Aorta (tissue), 5 donors: ENCODE measurements around the gene CTIF. TPM values are rescaled to one million over a fixed set of nuclear protein-coding genes. Genes with fewer than 3 reads are reported as not detected.
A peak's percentile ranks its signal among the peaks of the same experiment; 100 is the strongest.

Source experiments
- ATAC-seq: fragments of 200-7000 bp; cut with Tn5 transposase; one replicate; pipeline ENCODE4 v1.9.1; 2022; ENCODE audit warnings: moderate library complexity; ENCODE audit not compliant: low FRiP score
- DNase-seq, 2 donors: peaks; one replicate each; pipeline ENCODE4 v3.0.0-alpha.2; 2020
- H3K27ac ChIP-seq, 2 donors: one replicate each; pipeline ENCODE4 v1.5.1; 2013; ENCODE audit warnings: low read length in 2 of 2, mild to moderate bottlenecking in 2 of 2, moderate library complexity in 2 of 2, control low read depth in 1 of 2, inconsistent platforms in 1 of 2, low read depth in 1 of 2
- H3K27me3 ChIP-seq, 2 donors: one replicate each; pipeline ENCODE4 v1.6.1; 2013; ENCODE audit warnings: control low read depth in 1 of 2, low read length in 1 of 2, mild to moderate bottlenecking in 1 of 2, moderate library complexity in 1 of 2; ENCODE audit not compliant: insufficient read depth in 2 of 2, control insufficient read depth in 1 of 2
- H3K36me3 ChIP-seq, 2 donors: one replicate each; pipeline ENCODE4 v1.6.1; 2013; ENCODE audit warnings: control low read depth in 1 of 2, low read length in 1 of 2, mild to moderate bottlenecking in 1 of 2; ENCODE audit not compliant: insufficient read depth in 2 of 2, control insufficient read depth in 1 of 2
- H3K4me1 ChIP-seq, 2 donors: one replicate each; pipeline ENCODE4 v1.6.1; 2013; ENCODE audit warnings: low read length in 2 of 2, control low read depth in 1 of 2, mild to moderate bottlenecking in 1 of 2, moderate library complexity in 1 of 2; ENCODE audit not compliant: insufficient read depth in 2 of 2, control insufficient read depth in 1 of 2
- H3K4me3 ChIP-seq, 2 donors: one replicate each; pipeline ENCODE4 v1.5.1; 2013; ENCODE audit warnings: low read length in 2 of 2, control low read depth in 1 of 2, mild to moderate bottlenecking in 1 of 2
- H3K9me3 ChIP-seq: one replicate; pipeline ENCODE4 v1.6.1; 2013; ENCODE audit warnings: mild to moderate bottlenecking, low read length; ENCODE audit not compliant: control insufficient read depth
- WGBS, 2 donors: extraction: QIAGEN DNeasy Blood & Tissue Kit; methylation state at CpG; one replicate each; pipeline ENCODE4 v1.1.7; 2013; 5-methylcytosine and 5-hydroxymethylcytosine counted together
- intact Hi-C, 2 donors: fragments of 100-400 bp; cut with DNase I; formaldehyde crosslinking; loops; one replicate each; pipeline versions ENCODE4 v1.14.2 to v1.15.0; 2022
- polyA plus RNA-seq, 2 donors: library from polyadenylated mRNA; stranded (reverse); fragments of 200-250 nt; gene quantifications; one replicate each; pipeline ENCODE4 v1.2.3, GENCODE V29; 2013
- total RNA-seq, 2 donors: library from RNA; stranded (reverse); fragmentation: NEBNext Ultra II Directional; extraction: Animal tissue kit (Norgen Biotek cat#: 25700); gene quantifications; one replicate each; pipeline ENCODE4 v1.2.1, GENCODE V29; 2021
- donor health status: healthy with polysubstance abuse.
- donor health status: Bipolar disorder and iron deficiency.
- donor health status: DM: no; HTN: no; CAD: no.
- donor health status: DM: no; HTN: no; CAD: no.
- donor health status: DM: yes; HTN: yes; CAD: no.

CTIF gene
- total and polyA plus RNA-seq, 4 donors = 14.4 to 113 (median 93.4) TPM

DNA sequence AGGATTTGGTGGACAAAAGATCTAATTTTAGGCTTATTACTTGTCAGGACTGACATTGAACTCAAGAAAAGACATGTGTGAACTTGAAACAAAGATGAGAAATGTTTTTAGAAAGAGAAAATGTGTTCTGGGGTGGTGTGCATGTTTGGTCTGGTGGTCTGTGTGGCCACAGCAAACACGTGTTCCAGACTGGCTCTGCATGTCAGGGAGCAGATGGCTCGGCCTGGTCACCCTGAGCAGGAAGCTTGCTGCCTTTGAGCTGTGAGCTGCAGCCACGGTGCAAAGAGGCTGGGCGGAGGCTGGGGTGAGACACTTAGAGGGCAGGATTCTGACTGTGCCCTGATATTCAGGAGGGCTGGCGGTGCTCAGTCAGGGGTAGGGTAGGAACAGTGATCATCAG lies 186.1 kb downstream of the CTIF start:
- H3K9me3 ChIP-seq = no peaks in the 10 kb centered on the region
- intact Hi-C loops = no loop called here
- no peak overlapping the region for H3K4me3 ChIP-seq
- peaks cover 4% of the 10 kb centered on the region in 2 donors for H3K4me1 ChIP-seq
- DNase-seq (peak in 1 of 2 donors; percentile 21), ATAC-seq (no peak)
- H3K36me3 ChIP-seq = no peaks in the 10 kb centered on the region
- WGBS, 2 donors = 91 to 92% methylated on average over 5 of the region's 5 CpGs
- H3K27ac ChIP-seq = no peak overlapping the region
- no peaks in the 10 kb centered on the region for H3K27me3 ChIP-seq

- Histone ChIP-seq H3K4me1 (peaks cover 0 to 3% of the 10 kb centered on the region in 2 donors), H3K27me3 (no peaks in the 10 kb centered on the region), H3K27ac (no peak overlapping the region), H3K4me3 (no peak overlapping the region), H3K36me3 (no peaks in the 10 kb centered on the region), H3K9me3 (no peaks in the 10 kb centered on the region)
- no peak for ATAC-seq
- no peak for DNase-seq
- intact Hi-C loops = no loop called here
- 85 to 92% methylated on average over 3 of the region's 3 CpGs for WGBS, 2 donors
Observed at GRCh38 chr18:48725562-48725961, 186.7 kb downstream of the CTIF start.

DNA sequence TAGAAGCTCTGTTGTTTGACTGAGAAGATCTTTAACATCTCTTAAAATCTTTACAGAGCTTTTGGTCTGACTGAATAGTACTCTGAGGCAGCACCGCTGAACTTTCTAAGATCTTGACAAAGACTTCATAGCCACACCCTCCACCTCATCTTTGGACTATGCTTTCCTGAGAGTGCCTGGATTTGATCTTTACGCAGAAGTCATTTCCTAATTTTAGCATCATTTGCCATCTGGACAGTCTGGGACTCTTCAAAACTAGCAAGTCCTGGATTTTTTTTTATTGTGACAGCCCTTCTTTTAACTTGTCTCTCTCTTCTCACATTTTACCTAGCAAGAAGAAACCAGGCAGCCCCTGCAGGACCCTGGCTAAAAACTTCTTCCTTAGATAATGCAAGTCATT lies 188.8 kb downstream of the CTIF start:
- Histone ChIP-seq H3K27me3 (no peaks in the 10 kb centered on the region), H3K4me3 (no peak overlapping the region), H3K4me1 (no peaks in the 10 kb centered on the region), H3K27ac (no peak overlapping the region), H3K36me3 (no peaks in the 10 kb centered on the region), H3K9me3 (no peaks in the 10 kb centered on the region)
- intact Hi-C loops = no loop called here
- DNase-seq (no peak), ATAC-seq (peak; percentile 27)
- 80 to 90% methylated on average over 2 of the region's 2 CpGs for WGBS, 2 donors

- Histone ChIP-seq H3K27ac (no peak overlapping the region), H3K4me3 (no peak overlapping the region), H3K27me3 (no peaks in the 10 kb centered on the region), H3K4me1 (no peaks in the 10 kb centered on the region), H3K9me3 (no peaks in the 10 kb centered on the region), H3K36me3 (no peaks in the 10 kb centered on the region)
- intact Hi-C loops = no loop called here
- DNase-seq = peak; percentile 87 to 90
- ATAC-seq = peak; percentile 43
- WGBS, 2 donors = 36 to 50% methylated on average over 6 of the region's 6 CpGs
Observed at GRCh38 chr18:48728204-48728833, 189.5 kb downstream of the CTIF start.

DNA sequence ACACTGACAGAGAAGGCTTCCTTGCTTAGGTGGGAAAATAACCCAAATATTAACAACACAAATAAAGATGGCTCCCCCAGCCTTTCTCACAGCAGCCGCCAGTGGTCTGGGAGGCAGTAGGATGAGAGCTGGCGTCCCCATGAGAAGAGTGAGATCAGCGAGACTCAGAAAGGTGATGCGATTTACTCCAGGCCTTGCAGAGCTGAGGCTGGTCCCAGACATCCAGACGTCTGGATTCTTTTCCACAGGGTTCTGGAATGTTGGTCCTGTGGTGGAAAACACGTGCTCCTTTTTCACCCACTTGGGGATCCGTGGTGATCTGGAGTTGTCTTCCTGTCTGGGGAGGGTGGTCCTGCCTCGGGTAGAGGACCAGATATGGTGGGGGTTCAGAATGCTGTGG lies 190.6 kb downstream of the CTIF start:
- no peaks in the 10 kb centered on the region for H3K4me1 ChIP-seq
- 37 to 53% methylated on average over 8 of the region's 8 CpGs for WGBS, 2 donors
- intact Hi-C loops = no loop called here
- no peak overlapping the region for H3K4me3 ChIP-seq
- H3K27ac ChIP-seq = no peak overlapping the region
- no peaks in the 10 kb centered on the region for H3K9me3 ChIP-seq
- H3K36me3 ChIP-seq = no peaks in the 10 kb centered on the region
- H3K27me3 ChIP-seq = no peaks in the 10 kb centered on the region
- ATAC-seq = no peak
- DNase-seq = peak in 1 of 2 donors; percentile 15

- H3K36me3 ChIP-seq = no peaks in the 10 kb centered on the region
- 90 to 93% methylated on average over 9 to 12 of the region's 12 CpGs for WGBS, 2 donors
- H3K4me1 ChIP-seq = no peaks in the 10 kb centered on the region
- no peaks in the 10 kb centered on the region for H3K27me3 ChIP-seq
- no peaks in the 10 kb centered on the region for H3K9me3 ChIP-seq
- intact Hi-C loops = no loop called here
- DNase-seq (peak; percentile 24 to 26), ATAC-seq (no peak)
- H3K4me3 ChIP-seq = no peak overlapping the region
- no peak overlapping the region for H3K27ac ChIP-seq
Observed at GRCh38 chr18:48730010-48730409, 191.2 kb downstream of the CTIF start.

- ATAC-seq = no peak
- H3K9me3 ChIP-seq = no peaks in the 10 kb centered on the region
- intact Hi-C loops = no loop called here
- H3K27me3 ChIP-seq = no peaks in the 10 kb centered on the region
- DNase-seq = peak; percentile 35 to 55
- no peak overlapping the region for H3K4me3 ChIP-seq
- no peaks in the 10 kb centered on the region for H3K4me1 ChIP-seq
- no peaks in the 10 kb centered on the region for H3K36me3 ChIP-seq
- WGBS, 2 donors = 78 to 84% methylated on average over 11 of the region's 11 CpGs
- H3K27ac ChIP-seq = peak overlapping the region in 1 of 2 donors; percentile 10
Observed at GRCh38 chr18:48732767-48733424, 194.1 kb downstream of the CTIF start.

DNA sequence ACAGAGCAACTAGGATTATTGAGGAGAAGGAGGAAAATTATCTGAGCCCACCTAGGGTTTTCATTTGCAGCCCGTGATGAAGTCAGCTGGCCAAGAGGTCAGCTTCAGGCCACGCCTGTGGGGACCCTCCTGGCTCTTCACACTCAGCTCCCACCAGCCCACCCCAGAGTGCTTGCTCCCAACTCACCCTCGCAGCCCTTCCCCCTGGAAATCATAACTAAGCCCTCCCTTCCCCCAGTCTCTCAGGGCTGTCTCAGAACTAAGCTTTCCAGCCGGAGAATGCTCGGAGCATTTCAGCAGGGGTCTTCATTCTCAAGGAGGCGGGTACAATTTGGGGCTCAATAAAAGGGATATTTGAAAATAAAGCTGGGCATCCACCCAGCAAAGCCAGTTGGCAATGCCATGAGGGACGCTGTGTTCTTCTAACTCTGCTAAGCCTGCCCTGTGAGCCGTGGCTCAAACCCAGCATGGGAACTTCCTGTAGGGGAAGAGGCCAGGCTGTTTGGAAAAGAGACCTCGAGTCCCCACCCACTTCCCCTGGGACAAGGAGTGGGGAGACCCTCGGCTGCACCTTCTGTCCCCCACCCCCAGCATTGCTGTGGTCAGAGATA lies 194.9 kb downstream of the CTIF start:
- Histone ChIP-seq H3K4me3 (no peak overlapping the region), H3K27ac (peak overlapping the region in 1 of 2 donors; percentile 10), H3K36me3 (no peaks in the 10 kb centered on the region), H3K27me3 (no peaks in the 10 kb centered on the region), H3K9me3 (no peaks in the 10 kb centered on the region), H3K4me1 (no peaks in the 10 kb centered on the region)
- WGBS, 2 donors = 11 to 13% methylated on average over 10 of the region's 10 CpGs
- DNase-seq (peak; percentile 51 to 60), ATAC-seq (no peak)
- intact Hi-C loops = no loop called here

- Histone ChIP-seq H3K4me3 (no peak overlapping the region), H3K27me3 (no peaks in the 10 kb centered on the region), H3K4me1 (no peaks in the 10 kb centered on the region), H3K27ac (no peak overlapping the region), H3K36me3 (no peaks in the 10 kb centered on the region), H3K9me3 (no peaks in the 10 kb centered on the region)
- DNase-seq (peak in 1 of 2 donors; percentile 31), ATAC-seq (no peak)
- 80 to 82% methylated on average over 5 of the region's 5 CpGs for whole genome bisulfite sequencing, 2 donors
- intact Hi-C loops = no loop called here
Observed at GRCh38 chr18:48734460-48734859, 195.6 kb downstream of the CTIF start.
